Endodermal cell (in vitro differentiated cells): ENCODE data around the gene SNRPD3. TPM values are rescaled to one million over a fixed set of nuclear protein-coding genes. Genes with fewer than 3 reads are reported as not detected.
"Not testable (repeated sequence)": the region's sequence is repeated elsewhere in the genome, so short reads cannot be mapped to it uniquely, and the experiment has no call there.

Experiments
- DNase-seq: peaks from one replicate; pipeline ENCODE4 v3.0.0-alpha.2; 2017
- H3K27ac ChIP-seq: 2 replicates; pipeline ENCODE4 v1.5.1; 2013; ENCODE audit warnings: mild to moderate bottlenecking, low read depth, low read length, moderate library complexity
- H3K27me3 ChIP-seq: 2 replicates; pipeline ENCODE4 v1.6.1; 2013; ENCODE audit warnings: mild to moderate bottlenecking, low read length, moderate library complexity; ENCODE audit not compliant: insufficient read depth, control insufficient read depth, poor library complexity, severe bottlenecking
- H3K36me3 ChIP-seq: 2 replicates; pipeline ENCODE4 v1.7.0; 2013; ENCODE audit warnings: mild to moderate bottlenecking, low read length, moderate library complexity; ENCODE audit not compliant: control insufficient read depth, insufficient read depth
- H3K4me1 ChIP-seq: one replicate; pipeline ENCODE4 v1.7.0; 2013; ENCODE audit warnings: low read length; ENCODE audit not compliant: control insufficient read depth, insufficient read depth
- H3K4me3 ChIP-seq: 2 replicates; pipeline ENCODE4 v1.5.1; 2013; ENCODE audit warnings: mild to moderate bottlenecking, low read length, moderate library complexity
- H3K9ac ChIP-seq: 2 replicates; pipeline ENCODE4 v1.6.1; 2013; ENCODE audit warnings: mild to moderate bottlenecking, low read length, moderate library complexity; ENCODE audit not compliant: poor library complexity, severe bottlenecking; ENCODE audit errors: extremely low read depth
- H3K9me3 ChIP-seq: 2 replicates; pipeline ENCODE4 v1.6.1; 2013; ENCODE audit warnings: mild to moderate bottlenecking, low read length, moderate library complexity; ENCODE audit not compliant: control insufficient read depth
- H3K27ac Mint-ChIP-seq: 2 replicates; pipeline ENCODE4 v1.8.0; 2020; ENCODE audit warnings: mixed read lengths
- H3K27me3 Mint-ChIP-seq: 2 replicates; pipeline ENCODE4 v1.8.0; 2021; ENCODE audit warnings: mild to moderate bottlenecking, mixed read lengths; ENCODE audit not compliant: insufficient read depth
- H3K36me3 Mint-ChIP-seq: 2 replicates; pipeline ENCODE4 v1.8.0; 2020; ENCODE audit warnings: low read depth, mixed read lengths
- H3K4me1 Mint-ChIP-seq: 2 replicates; pipeline ENCODE4 v1.8.0; 2020; ENCODE audit warnings: mixed read lengths
- H3K4me3 Mint-ChIP-seq: 2 replicates; pipeline ENCODE4 v1.8.0; 2020; ENCODE audit warnings: mild to moderate bottlenecking, moderate library complexity, mixed read lengths
- H3K9me3 Mint-ChIP-seq: 2 replicates; pipeline ENCODE4 v1.8.0; 2020; ENCODE audit warnings: mild to moderate bottlenecking, mixed read lengths
- CTCF ChIP-seq: fragments of 200-600 bp; sonication (generic); conservative IDR thresholded peaks from 2 replicates; pipeline ENCODE4 v1.5.0; 2021; ENCODE audit warnings: antibody characterized with exemption, mild to moderate bottlenecking
- WGBS, 2 experiments: methylation state at CpG; one replicate each; pipeline versions ENCODE4 v1.1.5 to v1.1.7; 2013; ENCODE audit warnings: missing lambda C conversion rate in 2 of 2, mixed read lengths in 1 of 2; ENCODE audit not compliant: insufficient coverage in 1 of 2, insufficient read length in 1 of 2; 5-methylcytosine and 5-hydroxymethylcytosine counted together
- total RNA-seq, 2 donors: library from RNA; stranded (reverse); fragmentation: NEBNext Ultra II Directional in 1 of 2; extraction: Animal tissue kit (Norgen Biotek cat#: 25700) in 1 of 2; gene quantifications; 2 replicates in 1 of 2; 3 replicates in 1 of 2; pipeline ENCODE4 v1.2.1, GENCODE V29; 2021

SNRPD3 gene
- total RNA-seq, 2 donors from 2014 or later = 158 to 180 TPM

GRCh38 chr22:24599514-24599913 lies 43.7 kb downstream of the SNRPD3 start:
- H3K9me3 Mint-ChIP-seq = no peaks in the 10 kb centered on the region

GRCh38 chr22:24599958-24600715 lies 44.3 kb downstream of the SNRPD3 start:
- not testable (repeated sequence) for H3K4me1 ChIP-seq, H3K36me3 ChIP-seq, H3K36me3 Mint-ChIP-seq, H3K4me3 ChIP-seq, H3K4me3 Mint-ChIP-seq, H3K27me3 ChIP-seq, H3K9me3 Mint-ChIP-seq, H3K9me3 ChIP-seq, H3K9ac ChIP-seq, H3K27me3 Mint-ChIP-seq, H3K27ac Mint-ChIP-seq, H3K27ac ChIP-seq
- DNase-seq = peak; percentile 48
- WGBS, 2 experiments = 95% methylated on average over 3 of the region's 3 CpGs; no CpG with 5 or more reads in 1 of the 2 experiments
- peaks cover 22% of the 10 kb centered on the region for H3K4me1 Mint-ChIP-seq

More at GRCh38 chr22:24599514-24599913, 43.7 kb downstream of the SNRPD3 start:
- Histone ChIP-seq H3K4me3 (no peak overlapping the region), H3K9ac (no peak overlapping the region), H3K36me3 (no peaks in the 10 kb centered on the region), H3K9me3 (no peaks in the 10 kb centered on the region), H3K27ac (no peak overlapping the region), H3K4me1 (no peaks in the 10 kb centered on the region), H3K27me3 (no peaks in the 10 kb centered on the region)
- peaks cover 22% of the 10 kb centered on the region for H3K4me1 Mint-ChIP-seq
- DNase-seq = peak; percentile 68
- H3K36me3 Mint-ChIP-seq = no peaks in the 10 kb centered on the region
- H3K27ac Mint-ChIP-seq = peak overlapping the region; percentile 4
- peak; percentile 20 for TF ChIP-seq CTCF
- no peaks in the 10 kb centered on the region for H3K27me3 Mint-ChIP-seq
- 79 to 86% methylated on average over 6 to 8 of the region's 8 CpGs for WGBS, 2 experiments
- H3K4me3 Mint-ChIP-seq = no peak overlapping the region

GRCh38 chr22:24601217-24602104 lies 45.7 kb downstream of the SNRPD3 start:
- Mint-ChIP-seq H3K9me3 (no peaks in the 10 kb centered on the region), H3K27me3 (no peaks in the 10 kb centered on the region), H3K27ac (no peak overlapping the region), H3K4me1 (peaks cover 22% of the 10 kb centered on the region), H3K36me3 (no peaks in the 10 kb centered on the region), H3K4me3 (no peak overlapping the region)
- Histone ChIP-seq H3K4me1 (no peaks in the 10 kb centered on the region), H3K9me3 (no peaks in the 10 kb centered on the region), H3K36me3 (no peaks in the 10 kb centered on the region), H3K9ac (no peak overlapping the region), H3K4me3 (no peak overlapping the region), H3K27ac (no peak overlapping the region), H3K27me3 (no peaks in the 10 kb centered on the region)
- no peak for TF ChIP-seq CTCF
- DNase-seq = peak; percentile 47
- WGBS, 2 experiments = 82 to 93% methylated on average over 4 to 12 of the region's 12 CpGs

GRCh38 chr22:24602105-24602749 lies 46.4 kb downstream of the SNRPD3 start:
- DNase-seq = peak; percentile 39
- H3K9me3 ChIP-seq, H3K36me3 ChIP-seq, H3K27me3 ChIP-seq, H3K4me3 Mint-ChIP-seq, H3K4me1 ChIP-seq, H3K36me3 Mint-ChIP-seq, H3K9ac ChIP-seq, H3K27ac ChIP-seq, H3K9me3 Mint-ChIP-seq, H3K4me3 ChIP-seq, H3K27me3 Mint-ChIP-seq, H3K27ac Mint-ChIP-seq: not testable (repeated sequence)
- 90 to 99% methylated on average over 8 to 11 of the region's 11 CpGs for WGBS, 2 experiments
- peaks cover 22% of the 10 kb centered on the region for H3K4me1 Mint-ChIP-seq

GRCh38 chr22:24602847-24603769 lies 47.3 kb downstream of the SNRPD3 start, which contains the start of gene GGT1:
Gene GGT1 (plus strand): TSS chr22:24603193. CDS start chr22:24611082, 7,889 bp downstream.
- Mint-ChIP-seq H3K27ac (peak within 1 kb of the TSS; percentile 94), H3K4me3 (peak within 1 kb of the TSS; percentile 64), H3K4me1 (peaks cover 22% of the 10 kb centered on the region)
- not testable (repeated sequence) for H3K27me3 Mint-ChIP-seq, H3K9me3 ChIP-seq, H3K27me3 ChIP-seq, H3K9ac ChIP-seq, H3K36me3 ChIP-seq, H3K27ac ChIP-seq, H3K9me3 Mint-ChIP-seq, H3K4me1 ChIP-seq, H3K36me3 Mint-ChIP-seq
- DNase-seq = peak; percentile 88
- peak within 1 kb of the TSS; percentile 45 for H3K4me3 ChIP-seq
- WGBS, 2 experiments = 62 to 83% methylated on average over 6 to 17 of the region's 22 CpGs
